Measurements from ENCODE around the gene RBM43.

DNA sequence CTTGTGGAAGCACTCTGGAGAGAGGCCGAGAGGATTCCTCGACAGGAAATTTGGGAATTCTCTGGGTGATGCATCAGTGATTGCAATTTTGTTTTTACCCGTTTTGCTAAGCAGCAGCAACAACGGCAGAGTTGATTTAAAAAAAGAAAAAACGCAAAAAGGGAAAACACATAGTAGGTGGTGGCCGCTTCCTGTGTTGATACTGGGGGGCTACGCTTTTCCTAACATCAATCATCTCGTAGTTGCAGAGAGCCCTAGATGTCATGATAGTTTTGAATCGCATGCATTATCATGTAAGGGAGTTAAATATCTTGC, 271 bp upstream of the RBM43 start:
- TF ChIP-seq EZH2 (IDR thresholded peaks at IDR 0.05; ENCODE audit: borderline replicate concordance) = no peak
- TF ChIP-seq, protein P1, sequence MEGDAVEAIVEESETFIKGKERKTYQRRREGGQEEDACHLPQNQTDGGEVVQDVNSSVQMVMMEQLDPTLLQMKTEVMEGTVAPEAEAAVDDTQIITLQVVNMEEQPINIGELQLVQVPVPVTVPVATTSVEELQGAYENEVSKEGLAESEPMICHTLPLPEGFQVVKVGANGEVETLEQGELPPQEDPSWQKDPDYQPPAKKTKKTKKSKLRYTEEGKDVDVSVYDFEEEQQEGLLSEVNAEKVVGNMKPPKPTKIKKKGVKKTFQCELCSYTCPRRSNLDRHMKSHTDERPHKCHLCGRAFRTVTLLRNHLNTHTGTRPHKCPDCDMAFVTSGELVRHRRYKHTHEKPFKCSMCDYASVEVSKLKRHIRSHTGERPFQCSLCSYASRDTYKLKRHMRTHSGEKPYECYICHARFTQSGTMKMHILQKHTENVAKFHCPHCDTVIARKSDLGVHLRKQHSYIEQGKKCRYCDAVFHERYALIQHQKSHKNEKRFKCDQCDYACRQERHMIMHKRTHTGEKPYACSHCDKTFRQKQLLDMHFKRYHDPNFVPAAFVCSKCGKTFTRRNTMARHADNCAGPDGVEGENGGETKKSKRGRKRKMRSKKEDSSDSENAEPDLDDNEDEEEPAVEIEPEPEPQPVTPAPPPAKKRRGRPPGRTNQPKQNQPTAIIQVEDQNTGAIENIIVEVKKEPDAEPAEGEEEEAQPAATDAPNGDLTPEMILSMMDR (IDR thresholded peaks at IDR 0.05; ENCODE audit: poor library complexity) = no peak

All from hepatocyte (in vitro differentiated cells).